CD4-positive, alpha-beta T cell treated with Interleukin-10 for 1 hour (primary cell): ENCODE measurements around the gene TPRG1L.

Experiments used
- DNase-seq: peaks from one replicate; pipeline ENCODE4 v3.0.0-alpha.2; 2020

Gene TPRG1L

DNA sequence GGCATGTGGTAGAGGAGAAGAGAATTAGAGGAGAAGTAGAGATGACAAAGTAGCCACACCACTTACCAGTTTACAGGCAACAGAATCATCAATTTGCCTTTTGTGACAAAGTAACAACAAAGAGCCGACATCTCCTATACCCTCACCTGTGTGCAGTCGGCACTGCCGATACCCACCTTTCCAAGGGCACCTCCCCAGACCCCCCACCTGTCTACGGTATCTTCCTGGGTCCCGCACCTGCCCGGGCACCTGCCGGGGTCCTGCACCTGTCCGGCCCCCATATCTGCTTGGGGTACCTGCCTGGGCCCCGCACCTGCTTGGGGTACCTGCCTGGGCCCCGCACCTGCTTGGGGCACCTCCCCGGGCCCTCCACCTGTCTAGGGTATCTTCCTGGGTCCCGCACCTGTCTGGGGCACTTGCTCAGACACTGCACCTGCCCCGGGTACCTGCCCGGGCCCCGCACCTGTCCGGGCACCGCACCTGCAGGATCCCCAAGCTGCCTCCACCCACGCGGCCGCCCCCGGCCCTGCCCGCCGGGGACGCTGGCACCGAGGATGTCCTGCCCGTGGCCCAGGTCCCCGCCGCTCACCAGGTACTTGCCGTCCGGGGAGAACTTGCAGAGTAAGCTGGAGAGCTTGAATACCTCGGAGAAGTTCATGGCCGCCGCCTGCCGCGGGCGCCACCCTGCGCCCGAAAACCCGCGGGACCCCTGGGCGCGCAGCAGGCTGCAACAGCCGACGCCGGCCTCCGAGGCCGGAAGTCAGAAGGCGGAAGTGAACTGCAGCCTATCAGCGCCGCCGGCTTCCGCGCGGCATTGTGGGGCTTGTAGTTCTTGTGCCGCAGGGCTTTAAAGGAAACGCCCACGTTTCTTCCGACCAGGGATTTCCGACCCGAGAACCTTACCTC is 24.8 kb downstream of the TPRG1L start, which contains the start of gene WRAP73:
TSS of gene WRAP73 (minus strand) at position 762 of the 906 bp plus-strand sequence. CDS start at position 658, 104 bp downstream.
- peak; percentile 92 for DNase-seq

DNA sequence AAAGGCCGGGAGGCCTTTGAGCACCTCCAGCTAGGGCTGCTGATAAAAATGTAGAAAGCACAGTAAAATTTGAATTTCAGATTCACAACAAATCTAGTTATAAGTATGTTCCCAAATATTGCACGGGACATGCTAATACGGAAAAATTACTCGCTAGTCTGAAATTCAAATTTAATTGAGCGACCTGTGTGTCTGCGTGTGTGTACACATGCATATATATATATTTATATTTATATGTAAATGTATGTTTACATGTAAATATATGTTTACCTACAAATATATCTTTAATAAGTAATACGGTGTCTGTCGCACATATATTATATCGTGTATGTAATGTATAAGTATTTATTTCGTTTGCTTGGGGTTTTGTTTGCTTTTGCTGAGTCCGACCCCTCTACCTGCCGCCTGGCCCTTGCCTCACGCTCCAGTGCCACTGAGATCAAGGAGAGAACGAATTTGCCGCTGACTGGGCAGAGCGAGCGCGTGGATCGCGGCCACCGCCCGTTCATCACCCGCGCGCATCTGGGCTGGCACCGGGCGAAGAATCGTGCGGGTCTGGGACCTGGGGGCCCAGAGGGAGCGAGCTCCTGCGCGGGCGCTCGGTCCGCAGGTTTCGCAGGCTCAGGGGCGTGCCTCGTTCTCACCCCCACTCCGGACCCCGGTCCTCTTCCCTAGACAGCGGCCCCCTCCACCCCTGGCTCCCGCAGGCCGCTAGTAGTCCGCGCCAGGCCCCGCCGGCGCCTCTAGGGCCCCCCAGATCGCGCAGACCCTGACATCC is 25.6 kb downstream of the TPRG1L start:
- no peak for DNase-seq

DNA sequence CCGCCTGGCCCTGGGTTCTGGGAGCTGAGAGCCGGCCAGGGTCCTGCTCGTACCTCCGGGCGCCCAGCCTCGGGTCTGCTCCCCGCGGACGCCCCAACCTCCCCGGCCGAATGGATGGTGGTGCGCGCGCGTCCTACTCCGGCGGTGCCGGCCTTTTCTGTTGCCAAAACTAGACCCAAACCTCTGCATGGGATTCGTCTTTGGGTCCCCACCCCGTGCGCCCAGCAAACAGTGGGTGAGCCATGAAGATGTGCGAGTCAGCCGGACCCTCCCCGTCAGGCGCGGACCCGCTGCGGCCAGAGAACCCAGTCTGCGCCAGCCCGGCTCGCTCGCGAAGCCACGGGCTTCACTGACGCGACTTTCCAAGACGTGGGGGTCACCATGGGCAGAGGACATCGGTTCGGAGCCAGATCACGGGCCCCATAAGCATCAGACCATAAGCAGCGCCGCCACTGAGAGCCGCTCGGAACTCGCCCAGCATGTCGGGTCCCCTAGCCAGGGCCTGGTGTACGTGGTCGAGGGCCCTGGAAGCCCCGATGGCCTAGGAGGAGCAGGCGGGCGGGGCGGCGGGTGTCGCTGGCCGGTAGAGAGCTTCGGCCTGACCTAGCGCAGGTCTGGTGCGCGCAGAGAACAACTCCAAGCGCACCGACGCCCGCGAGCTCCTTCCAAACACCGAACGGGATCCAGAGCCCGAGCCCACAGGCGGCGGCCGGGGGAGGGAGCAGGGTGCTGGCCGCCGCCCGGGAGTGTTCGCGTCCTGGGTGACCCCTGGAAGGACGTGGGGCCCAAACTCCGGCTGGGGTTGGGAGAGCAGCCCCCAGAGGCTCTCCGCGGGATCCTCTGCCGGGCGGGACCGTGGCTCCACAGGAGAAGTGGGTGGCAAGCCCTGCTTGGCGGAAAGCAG is 26.5 kb downstream of the TPRG1L start:
- DNase-seq = no peak

DNA sequence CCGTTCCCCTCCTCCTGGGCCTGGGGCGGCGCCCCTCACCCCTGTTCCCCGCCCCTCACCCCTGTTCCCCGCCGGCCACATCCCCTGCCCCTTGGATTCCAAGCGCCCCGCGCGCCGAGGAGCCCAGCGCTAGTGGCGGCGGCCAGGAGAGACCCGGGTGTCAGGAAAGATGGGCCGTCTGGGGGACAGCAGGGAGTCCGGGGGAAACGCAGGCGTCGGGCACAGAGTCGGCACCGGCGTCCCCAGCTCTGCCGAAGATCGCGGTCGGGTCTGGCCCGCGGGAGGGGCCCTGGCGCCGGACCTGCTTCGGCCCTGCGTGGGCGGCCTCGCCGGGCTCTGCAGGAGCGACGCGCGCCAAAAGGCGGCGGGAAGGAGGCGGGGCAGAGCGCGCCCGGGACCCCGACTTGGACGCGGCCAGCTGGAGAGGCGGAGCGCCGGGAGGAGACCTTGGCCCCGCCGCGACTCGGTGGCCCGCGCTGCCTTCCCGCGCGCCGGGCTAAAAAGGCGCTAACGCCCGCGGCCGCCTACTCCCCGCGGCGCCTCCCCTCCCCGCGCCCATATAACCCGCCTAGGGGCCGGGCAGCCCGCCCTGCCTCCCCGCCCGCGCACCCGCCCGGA is 27.2 kb downstream of the TPRG1L start, which contains the start of gene TP73:
TSS of gene TP73 (plus strand) at position 587 of the 618 bp plus-strand sequence. CDS start 29,850 bp downstream, outside the sequence.
- no peak for DNase-seq

DNA sequence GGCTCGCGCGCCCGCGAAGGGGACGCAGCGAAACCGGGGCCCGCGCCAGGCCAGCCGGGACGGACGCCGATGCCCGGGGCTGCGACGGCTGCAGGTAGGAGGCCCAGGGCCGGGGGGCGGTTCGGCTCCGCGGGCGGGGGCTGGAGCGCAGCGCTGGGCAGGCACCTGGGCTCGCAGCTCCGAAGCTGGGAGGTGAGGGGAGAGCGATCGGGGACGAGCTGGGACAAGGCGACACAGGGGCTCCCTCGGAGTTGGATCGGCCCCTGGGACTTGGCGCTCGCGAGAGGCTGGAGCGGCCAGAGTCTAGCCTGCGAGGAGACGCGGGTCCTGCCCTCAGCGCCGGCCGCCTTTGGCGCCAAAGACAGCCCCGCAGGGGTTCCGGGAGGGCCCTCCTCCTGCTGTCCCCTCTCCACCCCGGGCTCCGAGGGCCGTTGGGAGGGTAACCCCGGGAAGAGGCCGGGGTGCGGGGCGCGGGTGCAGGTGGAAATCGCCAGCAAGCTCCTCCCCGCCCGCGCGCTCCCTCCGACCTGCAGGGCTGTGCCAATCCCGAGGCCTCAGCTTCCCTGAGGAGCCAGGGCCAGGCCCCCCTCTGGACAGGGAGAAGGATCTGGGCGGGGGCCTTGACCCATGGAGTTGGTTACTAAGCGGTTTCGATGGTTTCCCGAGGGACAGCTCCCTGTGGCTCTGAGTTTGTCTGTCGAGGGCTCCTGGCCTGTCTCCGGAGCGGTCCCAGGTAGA is 27.9 kb downstream of the TPRG1L start:
- no peak for DNase-seq

DNA sequence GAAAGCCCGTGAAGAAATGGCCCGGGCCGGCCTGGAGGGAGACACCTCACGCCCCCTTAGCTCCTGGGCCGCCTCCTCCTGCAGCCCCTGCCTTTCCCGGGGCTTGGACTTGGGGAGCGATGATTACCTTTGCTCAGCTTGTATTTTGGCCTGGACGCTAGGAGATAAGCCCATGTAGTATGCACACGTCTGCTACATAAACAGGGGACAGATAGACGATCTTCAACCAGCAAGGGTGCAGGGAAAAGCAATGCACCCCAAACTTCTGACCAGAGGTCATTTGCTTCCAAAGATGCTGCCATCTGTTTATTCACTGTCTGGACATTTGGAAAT is 28.4 kb downstream of the TPRG1L start:
- DNase-seq = no peak

DNA sequence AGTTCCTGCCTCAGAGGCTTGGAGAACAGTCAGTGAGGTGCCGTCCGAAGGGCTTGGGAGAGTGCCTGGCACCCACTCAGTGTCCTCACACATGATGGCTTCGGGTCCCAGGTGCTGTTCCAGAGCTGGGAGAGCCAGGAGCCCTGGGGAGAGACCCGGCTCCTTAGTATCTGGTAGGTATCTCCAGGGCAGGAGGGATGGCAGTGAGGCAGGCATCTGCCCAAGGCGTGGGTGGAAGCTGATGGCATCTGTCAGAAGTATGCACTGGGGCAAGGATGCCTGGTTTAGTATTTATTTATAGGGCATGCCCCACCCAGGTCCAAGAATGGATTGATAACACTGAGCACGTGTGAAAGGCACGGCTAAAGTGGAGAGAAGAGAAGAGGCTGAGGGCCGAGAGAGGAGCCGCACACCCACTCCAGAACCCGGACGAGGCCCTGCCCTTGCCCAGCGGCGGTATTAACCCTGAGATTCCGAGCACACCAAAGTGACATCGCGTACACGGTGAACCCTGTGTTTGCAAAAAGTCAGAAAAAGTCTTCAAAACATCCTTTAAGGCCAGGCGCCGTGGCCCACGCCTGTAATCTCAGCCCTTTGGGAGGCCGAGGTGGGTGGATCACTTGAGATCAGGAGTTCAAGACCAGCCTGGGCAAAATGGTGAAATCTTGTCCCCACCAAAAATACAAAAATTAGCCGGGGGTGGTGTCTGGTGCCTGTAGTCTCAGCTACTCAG is 29.9 kb downstream of the TPRG1L start:
- no peak for DNase-seq

DNA sequence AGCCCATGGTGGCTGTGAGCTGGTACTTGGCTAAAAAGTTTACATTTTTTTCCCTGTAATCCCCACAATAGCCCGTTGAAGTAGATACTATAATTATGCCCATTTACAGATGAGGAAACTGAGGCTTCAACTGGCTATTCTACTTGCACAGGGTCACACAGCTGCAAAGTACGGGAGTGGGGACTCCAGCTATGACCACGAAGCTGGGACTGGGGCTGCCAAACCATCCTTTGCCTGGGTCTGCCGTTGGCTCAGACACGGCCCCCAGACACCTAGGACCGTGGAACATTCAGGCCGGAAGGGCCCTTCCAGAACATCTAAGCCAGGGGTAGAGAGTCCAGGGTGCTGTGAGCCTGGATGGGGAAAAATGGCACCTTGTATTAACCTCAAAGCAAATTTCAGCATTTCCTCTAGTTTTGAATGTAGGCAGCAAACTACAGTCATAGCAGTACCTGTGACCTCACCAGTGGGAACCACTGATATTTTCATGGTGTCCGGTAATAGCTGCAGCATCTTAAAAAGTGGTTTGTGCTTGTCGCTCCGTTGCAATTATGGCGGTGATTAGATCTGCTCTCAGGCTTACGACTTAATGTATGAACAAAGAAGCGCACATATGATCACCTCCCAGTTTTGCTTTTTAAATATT is 31.8 kb downstream of the TPRG1L start:
- DNase-seq = no peak

DNA sequence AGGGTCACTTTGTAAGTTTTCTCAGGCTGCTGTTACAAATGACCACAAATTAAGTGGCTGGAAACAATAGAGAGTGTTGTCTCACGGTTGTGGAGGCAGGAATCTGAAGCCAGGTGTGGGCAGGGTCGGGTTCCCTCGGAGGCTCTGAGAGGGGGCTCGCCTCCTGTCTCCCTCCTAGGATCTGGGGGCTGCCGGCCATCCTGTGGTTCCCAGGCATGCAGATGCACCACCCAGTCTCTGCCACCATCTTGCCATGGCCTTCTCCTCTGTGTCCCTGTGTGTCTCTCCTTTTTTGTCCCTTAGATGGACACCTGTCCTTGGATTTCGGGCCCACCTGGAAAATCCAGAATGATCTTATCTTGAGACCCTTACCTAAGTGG is 32.3 kb downstream of the TPRG1L start:
- no peak for DNase-seq

DNA sequence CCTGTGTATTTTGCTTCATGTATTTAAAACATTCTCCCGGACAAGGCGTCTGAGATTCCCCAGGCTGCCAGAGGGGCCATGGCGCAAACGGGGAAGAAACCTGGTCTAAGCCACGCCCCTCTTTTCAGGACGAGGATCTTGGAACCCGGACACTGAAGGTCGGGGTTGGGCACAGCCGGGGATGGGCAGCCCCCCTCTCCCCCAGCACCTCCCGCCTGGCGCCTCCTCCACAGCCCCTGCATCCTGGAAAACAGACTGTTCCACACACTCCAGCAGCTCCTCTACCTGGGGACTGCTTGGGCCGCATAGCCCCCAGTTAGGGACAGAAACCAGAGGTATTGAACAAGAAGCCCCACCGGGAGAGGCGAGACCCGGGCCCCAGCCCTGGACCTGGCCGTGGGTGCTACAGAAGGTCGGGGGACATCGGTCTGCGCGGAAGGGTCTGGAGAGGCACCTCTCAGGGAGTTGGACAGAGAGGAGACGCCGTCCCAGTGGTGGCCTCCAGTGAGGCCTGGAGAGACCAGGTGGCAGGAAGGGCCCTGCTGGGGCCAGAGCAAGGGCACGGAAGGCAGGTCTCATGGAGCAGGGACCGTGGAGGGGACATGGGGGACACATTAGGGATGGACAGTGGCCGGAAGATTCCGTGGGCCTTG is 32.9 kb downstream of the TPRG1L start:
- no peak for DNase-seq

DNA sequence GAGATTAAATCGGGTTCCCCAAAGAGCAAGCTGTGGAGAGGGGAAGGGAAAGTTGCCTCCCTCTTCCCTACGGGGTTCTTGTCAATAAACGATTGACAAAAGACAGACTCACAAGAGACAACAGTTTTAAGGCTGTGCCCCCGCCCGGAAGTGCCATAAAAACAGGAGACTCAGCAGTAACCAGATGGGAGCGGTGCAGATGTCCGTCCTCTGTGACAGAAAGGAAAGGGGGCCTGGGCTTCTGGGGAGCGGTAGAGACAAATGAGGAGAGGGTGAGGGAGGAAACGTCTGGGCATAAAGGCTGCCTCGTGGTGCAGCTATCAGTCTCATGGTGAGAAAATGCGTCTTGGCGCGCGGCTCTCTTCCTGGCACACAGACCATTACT is 33.4 kb downstream of the TPRG1L start:
- no peak for DNase-seq

DNA sequence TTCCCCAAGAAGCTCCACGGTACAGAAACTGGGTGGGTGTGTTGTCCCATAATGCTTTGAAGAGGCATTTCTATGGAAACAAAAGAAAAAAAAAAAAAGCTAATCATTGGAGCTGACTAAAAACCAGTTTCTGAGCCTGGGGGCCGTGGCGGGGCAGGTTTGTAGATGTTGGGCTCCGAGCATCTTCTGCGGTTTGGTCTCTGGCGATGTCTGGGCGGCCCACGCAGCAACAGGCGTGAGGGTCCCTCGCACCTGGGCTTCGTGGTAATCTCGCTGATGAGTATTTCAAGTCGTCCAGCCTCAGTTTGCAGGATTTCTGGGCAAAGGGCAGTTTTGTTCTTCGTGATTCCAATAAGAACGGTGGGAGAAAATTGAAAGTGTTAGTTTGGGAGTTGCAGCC is 34.3 kb downstream of the TPRG1L start:
- no peak for DNase-seq

DNA sequence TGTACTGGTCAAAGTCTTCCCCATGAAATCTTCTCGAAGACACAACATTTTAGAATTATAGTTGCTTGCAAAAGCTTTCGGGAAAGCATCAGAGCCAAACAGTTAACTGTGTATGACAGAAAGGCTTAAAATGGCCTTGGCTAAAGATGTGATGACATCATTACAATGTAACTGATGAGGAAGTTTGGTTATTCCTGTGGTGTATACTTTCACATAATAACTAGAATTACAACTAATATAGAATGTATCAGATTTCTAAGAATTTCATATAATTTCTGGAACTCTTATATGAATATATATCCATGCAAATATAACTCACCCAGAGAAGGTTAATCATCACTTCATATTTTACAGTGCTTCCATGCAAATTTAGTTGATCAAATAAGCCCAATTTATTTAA is 35.9 kb downstream of the TPRG1L start:
- DNase-seq = no peak

DNA sequence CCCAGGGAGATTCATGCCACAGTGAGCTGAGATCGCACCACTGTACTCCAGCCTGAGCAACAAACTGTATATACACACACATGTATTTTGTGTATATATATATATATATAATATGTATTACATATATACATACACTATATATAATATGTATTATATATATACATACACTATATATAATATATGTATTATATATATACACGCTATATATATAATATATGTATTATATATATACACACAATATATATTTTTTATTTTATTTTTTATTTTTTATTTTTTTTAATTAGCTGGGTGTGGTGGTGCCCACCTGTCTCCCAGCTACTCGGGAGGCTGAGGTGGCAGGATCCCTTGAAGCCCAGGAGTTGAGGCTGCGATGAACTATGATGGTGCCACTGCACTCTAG is 36.8 kb downstream of the TPRG1L start:
- DNase-seq = no peak

DNA sequence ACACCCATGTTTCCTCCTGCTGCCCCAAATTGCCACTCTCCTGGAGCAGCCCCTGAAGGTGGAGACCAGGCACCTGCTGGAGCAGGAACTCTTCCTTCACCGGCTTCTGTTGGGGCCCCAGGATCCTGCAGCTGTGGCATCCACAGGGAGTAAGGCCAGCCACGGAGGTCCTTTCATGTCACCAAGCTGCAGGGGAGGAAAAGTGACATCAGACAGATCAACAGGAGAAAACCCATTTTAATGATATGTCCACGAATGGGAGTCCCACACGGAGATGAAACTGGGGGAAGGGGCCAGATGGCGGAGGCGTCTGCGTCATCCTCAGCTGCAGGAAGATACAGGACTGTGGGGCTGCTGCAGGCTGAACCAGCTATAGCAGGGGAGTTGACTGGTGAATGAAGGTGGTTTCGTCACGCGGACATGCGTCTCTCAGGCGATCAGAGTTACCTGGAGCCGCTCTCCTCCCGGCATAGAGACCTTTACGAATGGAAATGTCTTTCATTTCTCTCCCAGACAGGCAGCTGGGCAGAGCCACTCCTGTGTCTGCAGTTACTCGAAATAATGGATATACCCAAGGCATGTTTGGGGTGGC is 37.4 kb downstream of the TPRG1L start:
- DNase-seq = no peak

DNA sequence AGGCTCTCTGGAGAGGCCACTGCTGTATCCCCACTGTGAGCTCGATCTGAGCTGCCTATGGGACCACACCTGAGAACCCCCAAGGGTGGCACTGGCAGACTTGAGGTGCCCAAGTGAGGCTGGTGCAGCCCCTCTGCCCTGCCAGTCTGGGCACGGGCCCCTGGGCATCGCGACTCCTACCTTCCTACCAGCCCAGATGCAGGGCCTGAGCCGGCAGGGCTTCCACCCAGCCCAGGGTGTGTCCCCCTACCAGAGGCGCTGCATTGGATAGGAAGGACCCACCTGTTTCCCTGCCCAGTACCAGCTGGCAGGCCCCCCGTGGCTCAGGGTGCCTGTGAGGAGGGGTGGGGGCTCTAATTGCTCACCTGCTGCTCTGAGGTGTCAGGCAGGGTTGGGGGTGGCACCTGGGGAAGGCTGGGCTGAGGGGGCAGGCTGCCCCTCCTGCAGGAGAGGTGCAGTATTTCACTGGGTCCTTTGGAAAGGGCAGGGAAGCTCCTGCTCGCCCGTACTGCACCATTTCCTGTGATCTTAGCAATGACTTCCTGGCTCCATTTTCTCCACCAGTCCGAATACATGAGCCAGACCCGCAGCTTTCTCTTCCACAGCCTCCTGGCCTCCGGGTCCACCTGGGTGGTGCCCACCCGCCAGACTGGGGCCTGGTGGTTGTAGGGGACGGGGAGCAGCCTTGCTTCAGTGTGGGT is 39.3 kb downstream of the TPRG1L start:
- no peak for DNase-seq

DNA sequence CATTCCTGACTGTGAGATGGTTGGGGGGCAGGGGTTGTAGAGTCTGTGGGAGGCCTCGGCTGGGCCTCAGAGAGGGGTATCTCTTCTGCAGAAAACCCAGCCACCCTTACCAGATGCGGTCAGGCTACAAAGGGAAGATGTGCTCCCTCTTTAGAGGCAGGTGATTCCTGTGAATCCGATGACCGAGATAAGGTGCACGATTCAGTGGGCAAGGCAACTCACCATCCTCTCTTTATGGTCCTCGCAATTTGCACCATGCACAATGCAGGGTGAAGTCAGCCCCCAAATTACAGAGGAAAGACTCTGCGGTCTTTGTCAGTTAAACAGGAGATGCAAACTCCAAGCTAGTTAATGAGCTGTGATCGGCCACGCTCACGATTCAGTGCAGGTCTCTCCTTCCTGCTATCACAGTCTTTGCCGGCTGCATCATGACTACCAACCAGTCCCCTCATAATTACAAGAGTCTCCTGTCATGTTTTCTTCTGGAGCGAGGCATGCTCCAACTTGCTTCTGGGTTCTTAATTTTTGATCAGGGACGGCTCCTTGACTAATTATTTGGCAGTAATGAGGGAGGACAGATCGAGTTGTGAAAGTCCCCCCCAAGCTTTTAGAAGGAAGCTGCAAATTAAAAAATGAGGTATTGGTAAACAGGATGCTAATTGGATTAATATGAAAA is 40.0 kb downstream of the TPRG1L start:
- no peak for DNase-seq

DNA sequence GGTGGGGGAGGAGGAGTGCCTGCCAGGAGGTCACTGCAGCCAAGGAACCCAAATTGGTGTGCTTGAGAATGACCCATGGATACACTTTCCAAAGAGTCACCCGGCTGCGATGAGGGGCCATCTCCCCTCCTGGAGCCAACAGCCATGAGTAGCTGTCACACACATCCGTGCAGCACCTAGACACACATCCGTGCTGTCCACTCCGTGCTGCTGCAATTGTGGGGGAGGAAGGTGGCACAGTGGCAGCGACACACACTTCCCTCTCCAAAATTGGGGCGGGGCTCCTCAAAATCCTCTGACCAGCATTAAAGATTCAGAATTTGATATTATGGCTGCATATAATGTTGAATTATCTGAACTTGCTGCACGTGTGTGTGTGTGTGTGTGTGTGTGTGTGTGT is 43.3 kb downstream of the TPRG1L start:
- DNase-seq = no peak
